Measurements from ENCODE around the gene MN1. TPM values are rescaled to one million over a fixed set of nuclear protein-coding genes. Genes with fewer than 3 reads are reported as not detected.

Gene MN1
- total RNA-seq, 2 donors from 2014 or later = 0.40 to 0.42 TPM

DNA sequence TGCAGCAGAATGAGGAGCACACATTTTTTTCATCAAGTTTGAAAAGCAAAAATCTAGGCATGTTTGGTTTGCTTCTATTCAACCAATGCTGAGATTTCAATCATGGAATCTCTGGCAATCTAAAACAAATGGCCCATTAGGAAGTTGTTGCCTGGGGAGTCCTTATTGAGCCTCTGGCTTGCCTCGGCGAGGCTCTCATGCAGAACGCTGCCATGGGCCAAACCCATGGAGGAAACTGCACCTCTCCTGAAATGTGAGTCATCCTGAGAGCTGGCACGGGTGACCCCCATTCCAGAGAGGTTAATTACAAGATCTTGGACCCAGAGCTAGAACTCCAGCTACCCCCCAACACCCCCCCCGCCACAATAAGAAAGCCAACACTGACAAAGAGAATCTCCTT, 80.7 kb downstream of the MN1 start:
- ATAC-seq = no peak
- Mint-ChIP-seq H3K4me3 (no peak overlapping the region), H3K4me1 (no peaks in the 10 kb centered on the region), H3K27ac (no peak overlapping the region), H3K27me3 (peaks cover 6% of the 10 kb centered on the region), H3K36me3 (ENCODE audit: low read depth) (no peaks in the 10 kb centered on the region)
- no peak for DNase-seq
- no peaks in the 10 kb centered on the region for H3K9me3 ChIP-seq (ENCODE audit: control insufficient read depth, low read length, poor library complexity, severe bottlenecking)

DNA sequence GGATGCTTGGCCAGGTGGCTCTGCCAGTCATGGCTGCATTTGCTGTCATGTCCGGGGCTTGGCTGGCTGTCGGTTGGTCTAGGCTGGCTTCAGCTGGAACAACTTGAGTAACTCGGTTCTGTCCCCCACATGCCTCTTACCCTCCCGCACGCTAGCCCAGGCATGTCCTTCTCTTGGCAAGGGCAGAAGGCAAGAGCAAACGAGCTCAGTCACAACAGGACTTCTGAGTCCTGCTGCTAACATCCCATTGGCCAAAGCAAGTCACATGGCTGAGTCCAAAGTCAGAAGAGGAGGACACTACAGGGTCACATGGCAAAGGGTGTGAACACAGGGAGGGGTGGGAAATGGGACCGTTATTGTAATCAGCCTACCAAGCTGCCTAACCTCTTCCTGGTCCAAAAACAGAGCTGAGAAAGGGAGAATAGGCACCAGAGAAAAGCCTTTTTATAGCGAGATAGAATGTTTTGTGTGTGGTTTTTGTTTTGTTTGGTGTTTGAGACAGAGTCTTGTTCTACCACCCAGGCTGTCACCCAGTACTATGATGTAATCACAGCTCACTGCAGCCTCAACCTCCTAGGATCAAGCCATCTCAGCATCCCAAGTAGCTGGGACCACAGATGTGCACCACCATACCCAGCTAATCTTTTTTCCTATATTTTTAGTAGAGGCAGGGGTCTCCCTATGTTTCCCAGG, 81.9 kb downstream of the MN1 start:
- no peaks in the 10 kb centered on the region for H3K4me1 Mint-ChIP-seq
- H3K4me3 Mint-ChIP-seq = no peak overlapping the region
- no peak for ATAC-seq
- H3K9me3 ChIP-seq (ENCODE audit: control insufficient read depth, low read length, poor library complexity, severe bottlenecking) = no peaks in the 10 kb centered on the region
- H3K27ac Mint-ChIP-seq = no peak overlapping the region
- DNase-seq = no peak
- H3K27me3 Mint-ChIP-seq = peaks cover 6% of the 10 kb centered on the region
- H3K36me3 Mint-ChIP-seq (ENCODE audit: low read depth) = no peaks in the 10 kb centered on the region

GRCh38 chr22:27719036-27719347, 82.6 kb downstream of the MN1 start:
- Mint-ChIP-seq H3K4me1 (no peaks in the 10 kb centered on the region), H3K27ac (no peak overlapping the region), H3K36me3 (ENCODE audit: low read depth) (no peaks in the 10 kb centered on the region), H3K4me3 (no peak overlapping the region), H3K27me3 (peaks cover 6% of the 10 kb centered on the region)
- ATAC-seq = no peak
- DNase-seq = no peak
- H3K9me3 ChIP-seq (ENCODE audit: control insufficient read depth, low read length, poor library complexity, severe bottlenecking) = no peaks in the 10 kb centered on the region

GRCh38 chr22:27718186-27719035, 83.1 kb downstream of the MN1 start:
- Mint-ChIP-seq H3K27me3 (peaks cover 6% of the 10 kb centered on the region), H3K27ac (no peak overlapping the region), H3K4me3 (no peak overlapping the region), H3K4me1 (no peaks in the 10 kb centered on the region), H3K36me3 (ENCODE audit: low read depth) (no peaks in the 10 kb centered on the region)
- ATAC-seq (no peak), DNase-seq (no peak)
- no peaks in the 10 kb centered on the region for H3K9me3 ChIP-seq (ENCODE audit: control insufficient read depth, low read length, poor library complexity, severe bottlenecking)

DNA sequence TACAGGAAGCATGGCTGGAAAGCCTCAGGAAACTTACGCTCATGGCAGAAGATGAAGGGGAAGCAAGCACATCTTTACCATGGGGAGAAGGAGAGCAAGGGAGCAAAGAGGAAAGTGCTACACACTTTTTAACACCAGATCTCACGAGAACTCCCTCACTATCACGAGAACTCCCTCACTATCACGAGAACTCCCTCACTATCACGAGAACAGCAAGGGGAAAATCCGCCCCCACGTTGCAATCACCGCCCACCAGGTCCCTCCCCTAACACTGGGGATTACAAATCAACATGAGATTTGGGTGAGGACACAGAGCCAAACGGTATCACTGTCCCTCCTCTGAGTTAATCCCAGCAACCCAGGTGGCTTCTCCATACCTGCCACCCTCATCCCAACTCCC, 84.5 kb downstream of the MN1 start:
- H3K36me3 Mint-ChIP-seq (ENCODE audit: low read depth) = no peaks in the 10 kb centered on the region
- DNase-seq (no peak), ATAC-seq (no peak)
- no peak overlapping the region for H3K27ac Mint-ChIP-seq
- no peak overlapping the region for H3K4me3 Mint-ChIP-seq
- H3K9me3 ChIP-seq (ENCODE audit: control insufficient read depth, low read length, poor library complexity, severe bottlenecking) = no peaks in the 10 kb centered on the region
- peaks cover 6% of the 10 kb centered on the region for H3K27me3 Mint-ChIP-seq
- H3K4me1 Mint-ChIP-seq = no peaks in the 10 kb centered on the region

DNA sequence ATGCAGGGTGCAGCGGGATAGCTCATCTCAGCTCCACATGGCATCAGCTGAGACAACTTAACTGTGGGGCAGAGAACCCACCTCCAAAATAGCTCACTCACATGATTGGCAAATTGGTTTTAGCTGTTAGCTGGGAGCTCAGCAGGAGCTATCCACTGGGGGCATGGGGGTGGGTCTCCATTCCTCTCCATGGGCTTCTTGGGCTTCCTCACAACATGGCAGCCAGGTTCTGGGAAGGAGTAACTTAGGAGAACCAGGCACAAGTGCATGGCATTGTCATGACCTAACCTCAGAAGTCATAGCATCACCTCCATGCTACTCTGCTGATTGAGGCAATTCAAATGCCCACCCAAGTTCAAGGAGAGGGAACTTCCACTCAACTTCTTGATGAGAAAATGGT, 85.5 kb downstream of the MN1 start:
- Mint-ChIP-seq H3K4me3 (no peak overlapping the region), H3K27ac (no peak overlapping the region), H3K27me3 (peaks cover 6% of the 10 kb centered on the region), H3K36me3 (ENCODE audit: low read depth) (no peaks in the 10 kb centered on the region), H3K4me1 (no peaks in the 10 kb centered on the region)
- no peak for ATAC-seq
- H3K9me3 ChIP-seq (ENCODE audit: control insufficient read depth, low read length, poor library complexity, severe bottlenecking) = no peaks in the 10 kb centered on the region
- no peak for DNase-seq

DNA sequence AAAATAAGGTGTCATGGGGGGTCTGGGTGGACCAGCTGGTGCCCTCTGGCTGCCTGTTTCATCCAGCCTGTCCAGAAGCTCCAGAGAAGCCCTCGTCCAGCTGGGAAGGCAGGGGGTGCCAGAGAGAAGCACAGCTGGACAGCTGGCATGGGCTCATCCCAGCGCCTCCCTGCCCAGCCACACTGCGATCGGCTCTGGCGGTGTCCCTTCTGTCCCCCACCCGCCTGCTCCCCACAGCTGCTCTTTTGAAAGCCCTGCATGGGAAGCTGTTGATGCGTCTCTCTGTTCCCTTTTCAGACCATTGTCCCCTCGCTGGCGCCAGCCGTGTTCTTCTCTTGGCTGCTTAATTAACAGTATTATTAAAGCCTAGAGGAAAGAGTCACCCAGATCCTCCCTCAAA, 86.5 kb downstream of the MN1 start:
- H3K4me1 Mint-ChIP-seq = no peaks in the 10 kb centered on the region
- DNase-seq (no peak), ATAC-seq (no peak)
- no peak overlapping the region for H3K27ac Mint-ChIP-seq
- peaks cover 6% of the 10 kb centered on the region for H3K27me3 Mint-ChIP-seq
- no peak overlapping the region for H3K4me3 Mint-ChIP-seq
- no peaks in the 10 kb centered on the region for H3K9me3 ChIP-seq (ENCODE audit: control insufficient read depth, low read length, poor library complexity, severe bottlenecking)
- no peaks in the 10 kb centered on the region for H3K36me3 Mint-ChIP-seq (ENCODE audit: low read depth)

DNA sequence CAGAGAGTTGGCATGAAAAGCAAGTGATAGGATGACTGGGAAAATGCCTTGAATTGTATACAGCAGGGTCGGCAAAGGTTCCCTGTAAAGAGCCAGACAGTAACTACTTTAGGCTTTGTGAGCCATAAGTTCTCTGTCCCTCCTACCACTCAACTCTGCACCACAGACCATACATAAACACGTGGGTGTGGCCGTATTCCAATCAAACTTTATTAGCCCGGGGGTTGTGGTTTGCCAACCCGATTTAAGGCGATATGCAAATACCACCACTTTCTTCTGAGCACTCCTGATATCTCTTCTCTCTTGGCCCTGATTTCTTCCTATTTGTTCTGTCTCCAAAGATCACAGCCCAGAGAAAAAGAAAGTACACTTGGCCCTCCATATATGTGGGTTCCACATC, 87.5 kb downstream of the MN1 start:
- Mint-ChIP-seq H3K27me3 (peaks cover 6% of the 10 kb centered on the region), H3K27ac (no peak overlapping the region), H3K36me3 (ENCODE audit: low read depth) (no peaks in the 10 kb centered on the region), H3K4me1 (no peaks in the 10 kb centered on the region), H3K4me3 (no peak overlapping the region)
- no peak for DNase-seq
- H3K9me3 ChIP-seq (ENCODE audit: control insufficient read depth, low read length, poor library complexity, severe bottlenecking) = no peaks in the 10 kb centered on the region
- ATAC-seq = no peak

- ATAC-seq (no peak), DNase-seq (no peak)
- Mint-ChIP-seq H3K4me1 (no peaks in the 10 kb centered on the region), H3K27ac (no peak overlapping the region), H3K36me3 (ENCODE audit: low read depth) (no peaks in the 10 kb centered on the region), H3K4me3 (no peak overlapping the region), H3K27me3 (peaks cover 6% of the 10 kb centered on the region)
- no peaks in the 10 kb centered on the region for H3K9me3 ChIP-seq (ENCODE audit: control insufficient read depth, low read length, poor library complexity, severe bottlenecking)
Observed at GRCh38 chr22:27713461-27713860, 88.1 kb downstream of the MN1 start.

GRCh38 chr22:27711756-27712155, 89.8 kb downstream of the MN1 start:
- no peak overlapping the region for H3K27ac Mint-ChIP-seq

GRCh38 chr22:27711012-27711411, 90.5 kb downstream of the MN1 start:
- Mint-ChIP-seq H3K36me3 (ENCODE audit: low read depth) (no peaks in the 10 kb centered on the region), H3K4me1 (no peaks in the 10 kb centered on the region), H3K27ac (no peak overlapping the region), H3K27me3 (no peaks in the 10 kb centered on the region), H3K4me3 (no peak overlapping the region)
- DNase-seq (no peak), ATAC-seq (no peak)
- H3K9me3 ChIP-seq (ENCODE audit: control insufficient read depth, low read length, poor library complexity, severe bottlenecking) = no peaks in the 10 kb centered on the region

More at GRCh38 chr22:27711756-27712155, 89.8 kb downstream of the MN1 start:
- DNase-seq = no peak
- Mint-ChIP-seq H3K27me3 (no peaks in the 10 kb centered on the region), H3K4me1 (no peaks in the 10 kb centered on the region), H3K4me3 (no peak overlapping the region), H3K36me3 (ENCODE audit: low read depth) (no peaks in the 10 kb centered on the region)
- no peak for ATAC-seq
- no peaks in the 10 kb centered on the region for H3K9me3 ChIP-seq (ENCODE audit: control insufficient read depth, low read length, poor library complexity, severe bottlenecking)

- no peak for DNase-seq
- H3K4me1 Mint-ChIP-seq = no peaks in the 10 kb centered on the region
- no peaks in the 10 kb centered on the region for H3K27me3 Mint-ChIP-seq
- no peaks in the 10 kb centered on the region for H3K36me3 Mint-ChIP-seq (ENCODE audit: low read depth)
- no peak overlapping the region for H3K27ac Mint-ChIP-seq
- no peaks in the 10 kb centered on the region for H3K9me3 ChIP-seq (ENCODE audit: control insufficient read depth, low read length, poor library complexity, severe bottlenecking)
- no peak for ATAC-seq
- no peak overlapping the region for H3K4me3 Mint-ChIP-seq
Observed at GRCh38 chr22:27709919-27710675, 91.5 kb downstream of the MN1 start.

DNA sequence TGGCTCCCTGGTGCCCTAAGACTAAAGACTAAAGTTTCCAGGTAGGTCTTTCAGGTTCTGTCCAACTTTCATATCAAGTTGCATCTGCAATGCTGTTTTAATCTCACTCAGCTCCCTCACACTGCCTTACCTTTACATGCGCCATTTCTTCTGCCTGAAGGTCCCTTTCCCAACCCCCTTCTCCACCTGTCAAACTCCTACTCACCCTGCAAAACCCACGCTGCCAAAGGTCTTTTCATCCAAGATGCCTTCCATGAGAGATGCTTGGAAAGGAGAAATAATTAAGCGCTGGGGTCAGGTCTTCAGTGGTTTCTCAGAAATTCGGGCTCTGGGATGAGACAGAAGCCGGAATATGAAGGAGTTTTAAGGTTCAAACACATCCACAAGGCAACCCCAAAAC, 95.1 kb downstream of the MN1 start:
- H3K27me3 Mint-ChIP-seq = peaks cover 4% of the 10 kb centered on the region
- H3K4me3 Mint-ChIP-seq = no peak overlapping the region
- no peaks in the 10 kb centered on the region for H3K4me1 Mint-ChIP-seq
- H3K27ac Mint-ChIP-seq = no peak overlapping the region
- DNase-seq = no peak
- H3K9me3 ChIP-seq (ENCODE audit: control insufficient read depth, low read length, poor library complexity, severe bottlenecking) = no peaks in the 10 kb centered on the region
- ATAC-seq = no peak
- H3K36me3 Mint-ChIP-seq (ENCODE audit: low read depth) = no peaks in the 10 kb centered on the region
